B cell (primary cell): ENCODE results near the gene SERPINE2.

Experiments
- EZH2 ChIP-seq: IDR thresholded peaks from 2 replicates; pipeline ENCODE4 v1.6.1; 2012; ENCODE audit warnings: borderline replicate concordance, low read depth, mild to moderate bottlenecking, moderate library complexity, low read length; ENCODE audit not compliant: insufficient read depth, poor library complexity, severe bottlenecking
- TF ChIP-seq, protein P1 (sequence below): fragments of 200-600 bp; IDR thresholded peaks from one replicate; pipeline ENCODE4 v1.8.0; 2022; ENCODE audit warnings: antibody characterized with exemption, mild to moderate bottlenecking

DNA sequence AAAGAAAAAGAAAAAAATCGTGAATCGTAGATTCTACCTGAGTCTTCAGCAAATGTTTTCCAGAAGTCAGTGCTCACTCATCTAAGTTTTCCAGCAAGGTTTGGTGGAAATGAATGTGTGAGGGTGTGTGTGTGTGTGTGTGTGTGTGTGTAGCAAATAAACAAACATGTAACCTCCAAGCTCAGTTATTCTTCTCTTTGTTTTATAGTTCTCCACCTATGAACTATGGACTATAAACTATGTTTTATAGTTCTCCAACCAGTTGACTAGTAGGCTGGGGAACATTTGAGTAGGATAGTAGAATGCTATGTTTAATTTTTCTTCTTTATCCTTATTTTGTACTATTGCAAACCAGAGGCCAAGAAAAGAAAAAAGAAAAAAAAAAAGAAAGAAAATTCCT lies 44.6 kb upstream of the SERPINE2 start:
- TF ChIP-seq, protein P1, sequence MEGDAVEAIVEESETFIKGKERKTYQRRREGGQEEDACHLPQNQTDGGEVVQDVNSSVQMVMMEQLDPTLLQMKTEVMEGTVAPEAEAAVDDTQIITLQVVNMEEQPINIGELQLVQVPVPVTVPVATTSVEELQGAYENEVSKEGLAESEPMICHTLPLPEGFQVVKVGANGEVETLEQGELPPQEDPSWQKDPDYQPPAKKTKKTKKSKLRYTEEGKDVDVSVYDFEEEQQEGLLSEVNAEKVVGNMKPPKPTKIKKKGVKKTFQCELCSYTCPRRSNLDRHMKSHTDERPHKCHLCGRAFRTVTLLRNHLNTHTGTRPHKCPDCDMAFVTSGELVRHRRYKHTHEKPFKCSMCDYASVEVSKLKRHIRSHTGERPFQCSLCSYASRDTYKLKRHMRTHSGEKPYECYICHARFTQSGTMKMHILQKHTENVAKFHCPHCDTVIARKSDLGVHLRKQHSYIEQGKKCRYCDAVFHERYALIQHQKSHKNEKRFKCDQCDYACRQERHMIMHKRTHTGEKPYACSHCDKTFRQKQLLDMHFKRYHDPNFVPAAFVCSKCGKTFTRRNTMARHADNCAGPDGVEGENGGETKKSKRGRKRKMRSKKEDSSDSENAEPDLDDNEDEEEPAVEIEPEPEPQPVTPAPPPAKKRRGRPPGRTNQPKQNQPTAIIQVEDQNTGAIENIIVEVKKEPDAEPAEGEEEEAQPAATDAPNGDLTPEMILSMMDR: no peak
- TF ChIP-seq EZH2: no peak
